MM.1S (cell line): ENCODE measurements around the gene EHHADH.

Source experiments
- DNase-seq: peaks from one replicate; pipeline ENCODE4 v3.0.0-alpha.2; 2015
- H2AFZ ChIP-seq: fragments of 300-600 bp; sonication (generic); 2 replicates; pipeline ENCODE4 v1.6.0; 2016; ENCODE audit warnings: antibody characterized with exemption, low read length
- H3F3A ChIP-seq: fragments of 300-600 bp; sonication (generic); 2 replicates; pipeline ENCODE4 v1.6.1; 2016; ENCODE audit warnings: mild to moderate bottlenecking, antibody characterized with exemption, low read length, moderate library complexity, mixed read lengths; ENCODE audit not compliant: insufficient read depth
- H3K27ac ChIP-seq: fragments of 300-600 bp; sonication (generic); 2 replicates; pipeline ENCODE4 v1.5.1; 2016; ENCODE audit warnings: mild to moderate bottlenecking, low read length
- H3K27me3 ChIP-seq: fragments of 300-600 bp; sonication (generic); replicated peaks from 2 replicates; pipeline ENCODE4 v1.6.0; 2016; ENCODE audit warnings: low read length; ENCODE audit not compliant: insufficient read depth
- H3K36me3 ChIP-seq: fragments of 300-600 bp; sonication (generic); replicated peaks from 2 replicates; pipeline ENCODE4 v1.6.1; 2016; ENCODE audit warnings: mild to moderate bottlenecking, low read length, mixed read lengths; ENCODE audit not compliant: insufficient read depth
- H3K4me1 ChIP-seq: fragments of 300-600 bp; sonication (generic); 2 replicates; pipeline ENCODE4 v1.6.1; 2016; ENCODE audit warnings: low read length, mixed read lengths
- H3K4me2 ChIP-seq: fragments of 300-600 bp; sonication (generic); 2 replicates; pipeline ENCODE4 v1.6.0; 2016; ENCODE audit warnings: low read depth, low read length
- H3K4me3 ChIP-seq: fragments of 300-600 bp; sonication (generic); 2 replicates; pipeline ENCODE4 v1.5.1; 2016; ENCODE audit warnings: low read length, mixed read lengths
- H3K79me2 ChIP-seq: fragments of 300-600 bp; sonication (generic); 2 replicates; pipeline ENCODE4 v1.6.1; 2016; ENCODE audit warnings: mixed run types, low read length, mixed read lengths
- H3K9ac ChIP-seq: fragments of 300-600 bp; sonication (generic); 2 replicates; pipeline ENCODE4 v1.6.1; 2016; ENCODE audit warnings: low read length, mixed read lengths
- H3K9me2 ChIP-seq: fragments of 300-600 bp; sonication (generic); replicated peaks from 2 replicates; pipeline ENCODE4 v1.6.1; 2016; ENCODE audit warnings: mild to moderate bottlenecking, low read length, mixed read lengths; ENCODE audit not compliant: insufficient read depth
- H3K9me3 ChIP-seq: fragments of 300-600 bp; sonication (generic); replicated peaks from 2 replicates; pipeline ENCODE4 v1.6.1; 2016; ENCODE audit warnings: mild to moderate bottlenecking, low read length, mixed read lengths; ENCODE audit not compliant: insufficient read depth
- H4K20me1 ChIP-seq: fragments of 300-600 bp; sonication (generic); 2 replicates; pipeline ENCODE4 v1.6.1; 2016; ENCODE audit warnings: mild to moderate bottlenecking, low read length, moderate library complexity, mixed read lengths; ENCODE audit not compliant: insufficient read depth
- CTCF ChIP-seq: fragments of 300-600 bp; sonication (generic); IDR thresholded peaks from 2 replicates; pipeline ENCODE4 v1.5.1; 2016; ENCODE audit warnings: antibody characterized with exemption, low read length, mixed read lengths
- EZH2 ChIP-seq: fragments of 300-600 bp; sonication (generic); optimal IDR thresholded peaks from 2 replicates; pipeline ENCODE3; 2017; ENCODE audit warnings: low read depth, mild to moderate bottlenecking, antibody characterized with exemption, low read length, mixed read lengths
- EZH2phosphoT487 ChIP-seq: fragments of 300-600 bp; sonication (generic); IDR thresholded peaks from 2 replicates; pipeline ENCODE4 v1.6.1; 2018; ENCODE audit warnings: antibody characterized with exemption, low read length

EHHADH gene

GRCh38 chr3:185225523-185225922 is 28.3 kb downstream of the EHHADH start:
- no peak overlapping the region for H3K4me2 ChIP-seq
- H4K20me1 ChIP-seq = no peaks in the 10 kb centered on the region
- H3K4me3 ChIP-seq = no peak overlapping the region
- H3K27ac ChIP-seq = no peak overlapping the region
- no peaks in the 10 kb centered on the region for H3K9me2 ChIP-seq
- H2AFZ ChIP-seq = no peak overlapping the region
- H3K4me1 ChIP-seq = no peaks in the 10 kb centered on the region
- H3K9ac ChIP-seq = no peak overlapping the region
- H3K36me3 ChIP-seq = no peaks in the 10 kb centered on the region
- H3F3A ChIP-seq = no peaks in the 10 kb centered on the region
- no peaks in the 10 kb centered on the region for H3K27me3 ChIP-seq
- DNase-seq = no peak
- H3K79me2 ChIP-seq = no peaks in the 10 kb centered on the region
- H3K9me3 ChIP-seq = no peaks in the 10 kb centered on the region
- TF ChIP-seq EZH2 (no peak), CTCF (no peak), EZH2phosphoT487 (no peak)

- H3K4me3 ChIP-seq = no peak overlapping the region
- H3K9ac ChIP-seq = no peak overlapping the region
- no peak overlapping the region for H3K27ac ChIP-seq
- no peaks in the 10 kb centered on the region for H3K9me2 ChIP-seq
- no peak overlapping the region for H2AFZ ChIP-seq
- no peaks in the 10 kb centered on the region for H3K4me1 ChIP-seq
- TF ChIP-seq EZH2 (no peak), EZH2phosphoT487 (no peak), CTCF (no peak)
- DNase-seq = no peak
- H4K20me1 ChIP-seq = no peaks in the 10 kb centered on the region
- H3K9me3 ChIP-seq = no peaks in the 10 kb centered on the region
- no peaks in the 10 kb centered on the region for H3K36me3 ChIP-seq
- H3K4me2 ChIP-seq = no peak overlapping the region
- no peaks in the 10 kb centered on the region for H3F3A ChIP-seq
- H3K79me2 ChIP-seq = no peaks in the 10 kb centered on the region
- H3K27me3 ChIP-seq = no peaks in the 10 kb centered on the region
Measured at GRCh38 chr3:185225080-185225479, 28.8 kb downstream of the EHHADH start.

GRCh38 chr3:185221203-185221602 is 32.6 kb downstream of the EHHADH start:
- Histone ChIP-seq H3K36me3 (no peaks in the 10 kb centered on the region), H3K27ac (no peak overlapping the region), H3K4me3 (no peak overlapping the region), H3K27me3 (no peaks in the 10 kb centered on the region), H3K4me2 (no peak overlapping the region), H3K9ac (no peak overlapping the region), H3F3A (peaks cover 3% of the 10 kb centered on the region; the same call in 1 of the 2 replicates), H4K20me1 (no peaks in the 10 kb centered on the region), H3K9me3 (no peaks in the 10 kb centered on the region), H3K4me1 (0 out of 2 replicates have a peak, but pooled peaks cover 5% of the 10 kb centered on the region), H3K79me2 (no peaks in the 10 kb centered on the region), H3K9me2 (no peaks in the 10 kb centered on the region), H2AFZ (no peak overlapping the region)
- no peak for DNase-seq
- TF ChIP-seq CTCF = no peak
